ENCODE results near the gene ARHGEF6.
"Not testable (repeated sequence)": the region's sequence is repeated elsewhere in the genome, so short reads cannot be mapped to it uniquely, and the experiment has no call there.

The ARHGEF6 gene

GRCh38 chrX:136780241-136780640 lies 491 bp downstream of the ARHGEF6 start:
- DNase-seq: no peak

- no peak for DNase-seq
Measured at GRCh38 chrX:136779346-136779781, 1.4 kb downstream of the ARHGEF6 start.

- no peak for DNase-seq
Measured at GRCh38 chrX:136778916-136779315, 1.8 kb downstream of the ARHGEF6 start.

GRCh38 chrX:136778020-136778419 lies 2.7 kb downstream of the ARHGEF6 start:
- DNase-seq: no peak

DNA sequence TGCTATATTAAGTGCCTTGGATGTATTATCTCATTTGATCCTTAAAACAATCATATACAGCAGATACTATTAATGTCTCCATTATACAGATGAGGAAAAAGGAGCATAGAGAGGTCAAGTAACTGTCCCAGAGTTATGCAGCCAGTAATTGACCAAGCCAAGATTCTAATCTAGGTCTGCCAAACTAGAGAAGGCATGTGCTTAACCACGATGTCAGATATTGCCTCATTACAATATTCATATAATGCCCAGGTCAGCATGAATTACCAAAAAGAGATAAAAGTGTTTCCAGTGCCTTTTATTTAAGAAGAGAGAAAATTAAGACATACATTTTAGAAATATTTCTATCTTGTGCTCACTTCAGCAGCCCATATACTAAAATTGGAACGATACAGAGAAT lies 7.1 kb downstream of the ARHGEF6 start:
- DNase-seq: no peak

- not testable (repeated sequence) for DNase-seq
Measured at GRCh38 chrX:136771869-136772268, 8.9 kb downstream of the ARHGEF6 start.

DNA sequence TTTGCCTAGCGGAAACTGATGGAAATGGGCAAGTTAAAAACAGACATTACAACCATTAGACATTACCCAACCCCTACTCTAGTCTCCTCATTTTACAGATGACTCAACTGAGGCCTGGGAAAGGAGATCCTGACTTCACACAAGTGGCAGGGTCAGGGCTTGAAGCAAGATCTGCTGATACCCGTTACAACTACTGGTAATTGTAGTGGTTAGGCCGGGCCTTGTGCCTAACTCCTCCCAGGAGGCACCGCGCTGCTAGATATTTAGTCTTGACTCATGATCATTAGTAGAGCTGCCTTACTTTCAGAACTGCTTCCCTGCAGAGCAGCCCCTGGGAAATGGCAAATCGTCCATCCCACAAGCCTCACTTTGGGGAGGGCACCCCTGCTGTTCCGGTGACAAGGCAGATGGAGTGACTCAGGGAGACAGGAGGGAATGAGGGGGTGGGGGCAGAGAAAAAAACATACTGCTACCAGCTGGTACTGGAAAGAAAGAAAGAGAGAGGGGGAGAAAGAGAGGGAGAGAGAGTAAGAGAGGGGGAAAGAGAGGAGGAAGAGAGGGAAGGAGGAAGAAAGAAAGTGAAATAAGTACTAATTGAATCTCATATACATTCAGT lies 12.2 kb downstream of the ARHGEF6 start:
- peak; percentile 2 to 5 (median 4) for DNase-seq

GRCh38 chrX:136767104-136767941 lies 13.4 kb downstream of the ARHGEF6 start:
- peak; percentile 6 to 23 (median 14) for DNase-seq

DNA sequence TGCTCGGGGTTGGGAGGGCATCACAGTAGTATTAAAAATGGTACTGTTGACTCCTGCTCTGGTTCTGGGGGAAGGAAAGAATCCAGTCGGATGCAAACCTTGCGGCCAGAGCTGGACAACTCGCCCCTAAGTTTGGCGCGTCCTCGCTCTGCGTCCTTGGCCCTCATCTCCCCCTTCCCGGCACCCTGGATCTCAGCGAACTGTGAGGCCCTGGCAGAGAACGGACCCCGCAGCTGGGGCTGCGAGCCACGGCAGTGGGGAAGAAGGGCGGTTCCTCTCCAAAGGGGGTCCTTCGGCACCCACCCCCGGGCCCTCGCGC lies 14.0 kb downstream of the ARHGEF6 start:
- DNase-seq: no peak

DNA sequence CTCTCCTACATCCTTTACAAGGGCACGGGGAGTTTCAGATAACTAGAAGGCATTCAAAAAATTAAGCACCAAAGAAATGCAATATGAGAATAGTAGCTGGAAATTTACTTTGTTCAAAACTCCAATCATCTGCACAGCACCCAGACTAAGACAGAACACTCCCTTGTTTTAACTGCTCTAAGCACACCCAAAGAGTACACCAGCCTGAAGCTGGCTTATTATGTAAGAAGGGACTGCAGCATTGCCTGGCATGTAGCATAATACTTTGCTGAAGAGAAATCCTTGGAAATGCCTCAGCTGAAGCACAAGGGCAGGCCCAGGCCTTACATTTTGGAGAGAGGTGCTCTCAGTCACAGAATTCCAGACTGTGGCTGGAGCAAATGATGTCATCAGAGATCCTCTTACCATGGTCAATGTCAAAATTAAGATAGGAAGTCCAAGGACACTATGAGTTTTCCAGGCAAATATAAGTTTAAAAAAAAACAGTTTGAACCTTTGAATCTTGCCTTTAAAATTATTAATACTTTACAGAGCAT lies 14.8 kb downstream of the ARHGEF6 start:
- DNase-seq: no peak

GRCh38 chrX:136764206-136764605 lies 16.5 kb downstream of the ARHGEF6 start:
- DNase-seq: no peak

DNA sequence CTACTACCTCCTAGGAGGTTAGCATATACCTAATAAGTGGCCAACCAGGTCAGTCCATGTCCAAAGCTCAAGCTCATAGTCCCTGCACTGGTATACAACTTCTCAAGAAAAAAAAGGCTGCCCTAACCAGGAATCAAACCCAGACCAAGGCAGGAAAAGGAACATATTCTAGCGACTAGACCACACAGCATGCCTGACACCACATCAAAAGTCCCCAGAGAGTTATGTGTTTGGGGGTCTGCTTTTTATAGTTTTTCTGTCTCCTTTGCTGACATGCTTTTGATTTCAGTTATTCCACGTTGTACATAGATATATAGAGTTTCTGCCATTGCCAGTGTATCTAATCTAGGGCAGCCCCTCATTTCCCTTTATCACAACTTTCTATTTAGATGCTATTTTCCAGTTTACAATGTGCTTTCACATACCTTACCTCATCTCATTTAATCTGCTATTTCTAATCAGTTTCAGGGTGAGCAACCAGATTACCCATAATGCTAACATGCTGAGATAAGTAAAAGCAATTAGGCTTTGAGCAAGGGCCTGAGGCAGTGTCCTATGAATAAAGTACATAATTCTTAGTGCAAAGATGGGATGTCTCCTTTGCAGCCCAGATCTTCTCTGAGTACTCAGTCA lies 17.8 kb downstream of the ARHGEF6 start:
- no peak for DNase-seq

GRCh38 chrX:136761421-136761820 lies 19.3 kb downstream of the ARHGEF6 start:
- DNase-seq: no peak

DNA sequence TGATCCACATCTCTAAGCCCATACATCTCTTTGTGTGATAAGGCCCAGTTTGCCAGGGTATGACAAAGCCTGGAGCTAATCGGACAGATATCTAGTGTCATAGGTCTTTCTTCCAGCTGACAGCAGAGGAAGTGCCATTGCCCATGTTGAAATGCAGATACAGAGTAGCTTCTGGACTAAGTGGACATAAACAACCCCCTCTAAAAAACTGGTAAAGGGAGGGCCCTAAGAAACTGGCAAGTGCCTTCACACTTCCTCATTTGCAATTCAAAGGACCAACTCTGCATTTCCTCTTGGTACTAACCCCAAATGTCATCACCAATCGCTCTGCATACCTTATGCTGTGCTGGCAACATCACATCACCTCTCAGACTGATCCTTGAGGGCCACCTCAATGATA lies 20.8 kb downstream of the ARHGEF6 start:
- DNase-seq: no peak

DNA sequence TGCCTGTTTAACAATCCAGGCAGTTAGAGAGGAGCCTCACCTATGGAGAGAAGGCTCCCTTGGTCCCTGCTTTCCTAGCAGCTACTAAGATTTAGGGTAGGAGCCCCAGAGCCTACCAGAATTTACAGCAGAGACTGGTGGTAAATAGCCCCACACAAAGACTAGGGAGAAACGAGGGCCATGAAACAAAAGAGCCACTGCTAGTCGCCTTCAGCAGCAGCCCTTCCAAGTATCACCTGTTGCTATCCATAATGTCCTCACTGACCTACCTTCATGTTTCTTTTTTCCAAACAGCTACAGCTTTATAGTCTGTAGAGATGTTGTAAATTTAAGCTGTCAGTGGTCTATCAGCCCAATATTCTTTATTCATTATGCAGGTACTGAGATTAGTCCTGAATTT lies 25.3 kb downstream of the ARHGEF6 start:
- no peak for DNase-seq

DNA sequence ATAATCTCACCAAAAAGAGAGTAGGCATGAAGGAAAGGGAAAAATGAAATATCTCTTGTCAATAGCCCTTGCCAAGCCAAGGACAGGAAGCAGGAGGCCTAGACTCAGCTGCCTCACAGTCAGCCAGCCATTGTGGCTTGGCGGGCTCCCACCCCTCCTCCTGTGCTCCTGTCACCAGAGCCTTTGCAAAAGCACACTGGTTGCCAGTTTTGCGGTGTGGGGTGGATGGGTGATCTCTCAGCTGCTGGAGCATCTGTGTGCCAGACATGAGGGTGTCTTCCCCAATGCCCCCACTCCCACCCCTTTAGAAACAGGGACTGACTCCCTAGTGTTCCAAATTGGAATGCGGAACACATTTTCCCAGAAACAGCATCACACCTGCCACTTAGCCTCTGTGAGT lies 26.1 kb downstream of the ARHGEF6 start:
- peak in 1 of 4 experiments; percentile 1 for DNase-seq

GRCh38 chrX:136752796-136753195 lies 27.9 kb downstream of the ARHGEF6 start:
- DNase-seq: no peak

GRCh38 chrX:136752346-136752745 lies 28.4 kb downstream of the ARHGEF6 start:
- no peak for DNase-seq

DNA sequence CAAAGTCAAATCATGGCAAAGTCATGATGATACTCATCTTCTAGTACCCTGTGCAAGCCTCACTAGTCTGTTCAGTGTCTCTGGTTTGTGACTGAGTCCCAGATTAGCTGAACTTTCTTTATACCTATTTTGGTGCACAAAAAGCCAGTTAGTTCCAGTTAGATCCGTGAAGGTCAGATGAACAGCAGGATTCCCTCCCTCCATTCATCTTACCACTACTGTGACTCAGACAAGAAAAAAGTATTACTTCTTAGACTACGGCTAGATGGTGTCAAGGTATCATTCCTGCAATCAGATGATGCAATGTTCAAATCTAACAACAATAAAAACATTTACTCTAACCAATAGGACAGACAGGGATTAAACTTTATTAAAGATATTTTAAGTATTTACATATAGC lies 30.4 kb downstream of the ARHGEF6 start:
- no peak for DNase-seq

GRCh38 chrX:136747003-136747986 lies 33.4 kb downstream of the ARHGEF6 start:
- DNase-seq: no peak

DNA sequence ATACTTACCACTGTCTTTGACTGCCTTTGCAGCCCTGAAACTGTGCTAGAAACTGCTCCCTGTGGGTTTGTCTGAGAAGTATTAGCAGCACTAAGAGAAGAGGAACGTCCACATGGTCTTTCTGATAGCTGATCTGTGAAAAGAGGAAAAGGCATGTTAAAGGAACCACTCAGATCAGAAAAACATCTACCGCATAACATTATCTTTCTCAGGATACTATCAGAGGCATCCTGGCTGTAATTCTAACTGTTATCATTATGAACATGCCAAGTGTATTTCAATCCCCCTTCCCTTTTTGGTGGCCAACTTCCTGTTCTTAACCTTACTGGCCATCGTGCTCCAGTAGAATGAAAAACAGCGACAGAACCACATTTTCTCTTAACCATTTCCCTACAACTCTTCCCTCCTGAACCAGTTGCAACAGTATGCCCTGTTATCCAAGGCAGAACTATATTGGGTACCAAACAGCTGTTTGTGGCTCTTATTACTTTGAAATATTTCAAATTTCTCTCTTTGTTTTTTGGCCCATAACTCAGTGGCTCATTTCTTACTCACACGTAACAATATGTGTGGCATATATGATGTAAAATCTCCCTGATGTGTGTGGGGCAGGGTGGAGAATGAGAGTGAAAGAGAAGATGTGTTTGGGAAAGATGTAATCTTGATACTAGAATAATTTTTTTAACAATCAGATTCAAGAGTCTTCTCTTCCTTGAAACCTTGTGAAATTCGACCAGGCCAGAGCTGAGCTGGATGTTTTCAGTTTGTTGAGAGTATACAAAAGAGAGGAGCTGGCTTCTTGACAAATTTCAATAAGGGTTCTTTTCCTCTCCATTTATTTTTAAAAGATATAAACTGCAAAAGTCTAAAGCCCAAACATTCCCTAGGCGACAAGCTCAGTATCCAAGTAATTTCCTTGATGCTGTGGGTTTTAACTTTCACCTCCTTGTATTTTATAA lies 35.2 kb downstream of the ARHGEF6 start:
- DNase-seq: no peak
